ENCODE data around the gene NUMBL.

The NUMBL gene

GRCh38 chr19:40685563-40685962, 4.9 kb downstream of the NUMBL start:
- H4K12ac ChIP-seq (ENCODE audit: low read depth, low read length), result no peak overlapping the region
- peaks cover 5% of the 10 kb centered on the region for H3K79me1 ChIP-seq (ENCODE audit: low read length)
- H3K36me3 ChIP-seq (ENCODE audit: control insufficient read depth in 1 of 2, insufficient read depth in 2 of 2, low read length in 2 of 2), result peaks cover 33 to 46% of the 10 kb centered on the region in 2 experiments
- peaks cover 9 to 18% of the 10 kb centered on the region in 2 experiments for H3K4me1 ChIP-seq (ENCODE audit: control insufficient read depth in 1 of 2, insufficient read depth in 2 of 2, low read length in 2 of 2)
- no peak overlapping the region for H3K27ac ChIP-seq (ENCODE audit: low read depth, low read length)
- H3K79me2 ChIP-seq (ENCODE audit: control insufficient read depth, insufficient read depth, low read length, poor library complexity), result peaks cover 4% of the 10 kb centered on the region
- no peak overlapping the region for H3K4me3 ChIP-seq (ENCODE audit: low read depth, low read length)
- no peak overlapping the region for H4K91ac ChIP-seq (ENCODE audit: low read depth, low read length)
- no peak overlapping the region for H2BK5ac ChIP-seq (ENCODE audit: low read depth, low read length, poor library complexity)
- H3K14ac ChIP-seq (ENCODE audit: low read length), result no peak overlapping the region
- no peak overlapping the region for H2BK12ac ChIP-seq (ENCODE audit: low read length)
- H2AK5ac ChIP-seq (ENCODE audit: low read length), result no peak overlapping the region
- peaks cover 4% of the 10 kb centered on the region for H3K9me3 ChIP-seq (ENCODE audit: insufficient read depth, low read depth, low read length)
- WGBS (ENCODE audit: extremely low coverage, insufficient coverage, insufficient read length), result no CpG with 5 or more reads among the region's 6 CpGs
- no peak overlapping the region for H4K8ac ChIP-seq (ENCODE audit: low read depth, low read length)
- no peaks in the 10 kb centered on the region for H3K27me3 ChIP-seq (ENCODE audit: insufficient read depth, low read length)
- no peak overlapping the region for H3K9ac ChIP-seq (ENCODE audit: low read length)
- H3K23ac ChIP-seq (ENCODE audit: low read length), result no peak overlapping the region
- peak in 1 of 2 donors; percentile 23 for DNase-seq
- H2BK120ac ChIP-seq (ENCODE audit: insufficient read depth, low read length, poor library complexity), result no peak overlapping the region
- H3K18ac ChIP-seq (ENCODE audit: low read length), result no peak overlapping the region
- H3K4ac ChIP-seq (ENCODE audit: low read depth, low read length), result no peak overlapping the region
- H3K4me2 ChIP-seq (ENCODE audit: low read length), result no peak overlapping the region
- no peak overlapping the region for H2AFZ ChIP-seq (ENCODE audit: insufficient read depth, low read length, poor library complexity)

- WGBS (ENCODE audit: extremely low coverage, insufficient coverage, insufficient read length), result no CpG with 5 or more reads among the region's 3 CpGs
- Histone ChIP-seq H3K79me2 (ENCODE audit: control insufficient read depth, insufficient read depth, low read length, poor library complexity) (peaks cover 4% of the 10 kb centered on the region), H3K36me3 (ENCODE audit: control insufficient read depth in 1 of 2, insufficient read depth in 2 of 2, low read length in 2 of 2) (peaks cover 35 to 47% of the 10 kb centered on the region in 2 experiments), H3K9me3 (ENCODE audit: insufficient read depth, low read depth, low read length) (peaks cover 5% of the 10 kb centered on the region), H2BK120ac (ENCODE audit: insufficient read depth, low read length, poor library complexity) (no peak overlapping the region), H3K9ac (ENCODE audit: low read length) (no peak overlapping the region), H3K14ac (ENCODE audit: low read length) (no peak overlapping the region), H2AFZ (ENCODE audit: insufficient read depth, low read length, poor library complexity) (no peak overlapping the region), H3K4me1 (ENCODE audit: control insufficient read depth in 1 of 2, insufficient read depth in 2 of 2, low read length in 2 of 2) (peaks cover 8 to 18% of the 10 kb centered on the region in 2 experiments), H4K8ac (ENCODE audit: low read depth, low read length) (no peak overlapping the region), H3K27ac (ENCODE audit: low read depth, low read length) (no peak overlapping the region), H3K27me3 (ENCODE audit: insufficient read depth, low read length) (no peaks in the 10 kb centered on the region), H3K23ac (ENCODE audit: low read length) (no peak overlapping the region), H3K4me3 (ENCODE audit: low read depth, low read length) (no peak overlapping the region), H3K4me2 (ENCODE audit: low read length) (no peak overlapping the region), H2AK5ac (ENCODE audit: low read length) (no peak overlapping the region), H3K18ac (ENCODE audit: low read length) (no peak overlapping the region), H3K4ac (ENCODE audit: low read depth, low read length) (no peak overlapping the region), H4K91ac (ENCODE audit: low read depth, low read length) (no peak overlapping the region), H3K79me1 (ENCODE audit: low read length) (peaks cover 4% of the 10 kb centered on the region), H4K12ac (ENCODE audit: low read depth, low read length) (no peak overlapping the region), H2BK5ac (ENCODE audit: low read depth, low read length, poor library complexity) (no peak overlapping the region), H2BK12ac (ENCODE audit: low read length) (no peak overlapping the region)
- DNase-seq, result no peak
These were observed 5.4 kb downstream of the NUMBL start for GRCh38 chr19:40685016-40685526.

- no peak overlapping the region for H3K4me2 ChIP-seq (ENCODE audit: low read length)
- H3K9me3 ChIP-seq (ENCODE audit: insufficient read depth, low read depth, low read length), result peaks cover 5% of the 10 kb centered on the region
- no peak overlapping the region for H3K4me3 ChIP-seq (ENCODE audit: low read depth, low read length)
- H2AFZ ChIP-seq (ENCODE audit: insufficient read depth, low read length, poor library complexity), result no peak overlapping the region
- no peaks in the 10 kb centered on the region for H3K79me1 ChIP-seq (ENCODE audit: low read length)
- H4K91ac ChIP-seq (ENCODE audit: low read depth, low read length), result no peak overlapping the region
- no peak overlapping the region for H2AK5ac ChIP-seq (ENCODE audit: low read length)
- H3K4me1 ChIP-seq (ENCODE audit: control insufficient read depth in 1 of 2, insufficient read depth in 2 of 2, low read length in 2 of 2), result peaks cover under 1 to 10% of the 10 kb centered on the region in 2 experiments
- no peak overlapping the region for H4K12ac ChIP-seq (ENCODE audit: low read depth, low read length)
- H3K14ac ChIP-seq (ENCODE audit: low read length), result no peak overlapping the region
- H4K8ac ChIP-seq (ENCODE audit: low read depth, low read length), result no peak overlapping the region
- DNase-seq, result peak; percentile 88 to 96
- H3K18ac ChIP-seq (ENCODE audit: low read length), result no peak overlapping the region
- no peak overlapping the region for H3K27ac ChIP-seq (ENCODE audit: low read depth, low read length)
- no peak overlapping the region for H2BK120ac ChIP-seq (ENCODE audit: insufficient read depth, low read length, poor library complexity)
- no peaks in the 10 kb centered on the region for H3K79me2 ChIP-seq (ENCODE audit: control insufficient read depth, insufficient read depth, low read length, poor library complexity)
- no peak overlapping the region for H2BK5ac ChIP-seq (ENCODE audit: low read depth, low read length, poor library complexity)
- H3K9ac ChIP-seq (ENCODE audit: low read length), result no peak overlapping the region
- H3K27me3 ChIP-seq (ENCODE audit: insufficient read depth, low read length), result no peaks in the 10 kb centered on the region
- H3K23ac ChIP-seq (ENCODE audit: low read length), result no peak overlapping the region
- H2BK12ac ChIP-seq (ENCODE audit: low read length), result no peak overlapping the region
- no CpG with 5 or more reads among the region's 32 CpGs for WGBS (ENCODE audit: extremely low coverage, insufficient coverage, insufficient read length)
- H3K4ac ChIP-seq (ENCODE audit: low read depth, low read length), result no peak overlapping the region
- H3K36me3 ChIP-seq (ENCODE audit: control insufficient read depth in 1 of 2, insufficient read depth in 2 of 2, low read length in 2 of 2), result peaks cover 37 to 48% of the 10 kb centered on the region in 2 experiments
These were observed 6.2 kb downstream of the NUMBL start for GRCh38 chr19:40684280-40684679.

GRCh38 chr19:40683437-40683836, 7.0 kb downstream of the NUMBL start:
- H3K4me2 ChIP-seq (ENCODE audit: low read length), result no peak overlapping the region
- H3K79me2 ChIP-seq (ENCODE audit: control insufficient read depth, insufficient read depth, low read length, poor library complexity), result no peaks in the 10 kb centered on the region
- H3K9ac ChIP-seq (ENCODE audit: low read length), result no peak overlapping the region
- no peak overlapping the region for H2AK5ac ChIP-seq (ENCODE audit: low read length)
- no peak overlapping the region for H2BK12ac ChIP-seq (ENCODE audit: low read length)
- no peak overlapping the region for H3K14ac ChIP-seq (ENCODE audit: low read length)
- WGBS (ENCODE audit: extremely low coverage, insufficient coverage, insufficient read length), result no CpG with 5 or more reads among the region's 9 CpGs
- no peak overlapping the region for H2AFZ ChIP-seq (ENCODE audit: insufficient read depth, low read length, poor library complexity)
- H3K79me1 ChIP-seq (ENCODE audit: low read length), result no peaks in the 10 kb centered on the region
- H3K9me3 ChIP-seq (ENCODE audit: insufficient read depth, low read depth, low read length), result peaks cover 5% of the 10 kb centered on the region
- peaks cover 0 to 4% of the 10 kb centered on the region in 2 experiments for H3K4me1 ChIP-seq (ENCODE audit: control insufficient read depth in 1 of 2, insufficient read depth in 2 of 2, low read length in 2 of 2)
- H3K23ac ChIP-seq (ENCODE audit: low read length), result no peak overlapping the region
- H3K18ac ChIP-seq (ENCODE audit: low read length), result no peak overlapping the region
- no peak overlapping the region for H3K4me3 ChIP-seq (ENCODE audit: low read depth, low read length)
- H4K12ac ChIP-seq (ENCODE audit: low read depth, low read length), result no peak overlapping the region
- no peak overlapping the region for H2BK120ac ChIP-seq (ENCODE audit: insufficient read depth, low read length, poor library complexity)
- H3K27ac ChIP-seq (ENCODE audit: low read depth, low read length), result no peak overlapping the region
- H3K36me3 ChIP-seq (ENCODE audit: control insufficient read depth in 1 of 2, insufficient read depth in 2 of 2, low read length in 2 of 2), result peaks cover 43 to 55% of the 10 kb centered on the region in 2 experiments
- no peak overlapping the region for H4K8ac ChIP-seq (ENCODE audit: low read depth, low read length)
- DNase-seq, result peak; percentile 45 to 52
- no peaks in the 10 kb centered on the region for H3K27me3 ChIP-seq (ENCODE audit: insufficient read depth, low read length)
- no peak overlapping the region for H3K4ac ChIP-seq (ENCODE audit: low read depth, low read length)
- H2BK5ac ChIP-seq (ENCODE audit: low read depth, low read length, poor library complexity), result no peak overlapping the region
- no peak overlapping the region for H4K91ac ChIP-seq (ENCODE audit: low read depth, low read length)

Measured in trophoblast cell (in vitro differentiated cells and primary cell).